ENCODE results near the gene SH3BP5L.

DNA sequence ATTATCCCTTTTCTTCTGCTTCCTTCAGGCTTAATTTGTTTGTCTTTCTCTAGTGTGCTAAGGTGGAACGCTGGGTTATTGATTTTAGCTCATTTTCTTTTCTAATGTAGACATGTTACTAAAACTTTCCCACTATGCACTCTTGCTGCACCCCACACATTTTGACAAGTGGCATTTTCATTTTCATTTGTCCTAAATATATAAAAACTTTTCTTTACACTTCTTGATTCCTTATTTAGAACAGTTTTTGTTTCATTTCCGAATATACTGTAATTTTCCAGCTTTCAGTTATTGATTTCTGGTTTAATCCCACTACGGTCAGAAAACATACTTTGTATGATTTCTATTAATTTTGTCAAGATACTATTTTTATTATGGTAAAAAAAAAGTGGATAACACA is 25.3 kb downstream of the SH3BP5L start:
- TF ChIP-seq POLR2A (IDR thresholded peaks at IDR 0.05) = no peak
- TF ChIP-seq, protein P1, sequence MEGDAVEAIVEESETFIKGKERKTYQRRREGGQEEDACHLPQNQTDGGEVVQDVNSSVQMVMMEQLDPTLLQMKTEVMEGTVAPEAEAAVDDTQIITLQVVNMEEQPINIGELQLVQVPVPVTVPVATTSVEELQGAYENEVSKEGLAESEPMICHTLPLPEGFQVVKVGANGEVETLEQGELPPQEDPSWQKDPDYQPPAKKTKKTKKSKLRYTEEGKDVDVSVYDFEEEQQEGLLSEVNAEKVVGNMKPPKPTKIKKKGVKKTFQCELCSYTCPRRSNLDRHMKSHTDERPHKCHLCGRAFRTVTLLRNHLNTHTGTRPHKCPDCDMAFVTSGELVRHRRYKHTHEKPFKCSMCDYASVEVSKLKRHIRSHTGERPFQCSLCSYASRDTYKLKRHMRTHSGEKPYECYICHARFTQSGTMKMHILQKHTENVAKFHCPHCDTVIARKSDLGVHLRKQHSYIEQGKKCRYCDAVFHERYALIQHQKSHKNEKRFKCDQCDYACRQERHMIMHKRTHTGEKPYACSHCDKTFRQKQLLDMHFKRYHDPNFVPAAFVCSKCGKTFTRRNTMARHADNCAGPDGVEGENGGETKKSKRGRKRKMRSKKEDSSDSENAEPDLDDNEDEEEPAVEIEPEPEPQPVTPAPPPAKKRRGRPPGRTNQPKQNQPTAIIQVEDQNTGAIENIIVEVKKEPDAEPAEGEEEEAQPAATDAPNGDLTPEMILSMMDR (IDR thresholded peaks at IDR 0.05) = no peak

Data from breast epithelium (tissue), 3 donors.